Testis (tissue), 5 donors: ENCODE data around the gene CCS. TPM values are rescaled to one million over a fixed set of nuclear protein-coding genes. Genes with fewer than 3 reads are reported as not detected.
"Not testable (repeated sequence)": the region's sequence is repeated elsewhere in the genome, so short reads cannot be mapped to it uniquely, and the experiment has no call there.

Source experiments
- DNase-seq: peaks from one replicate; pipeline ENCODE4 v3.0.0-alpha.2; 2019
- H3K27ac ChIP-seq, 2 donors: fragments of 200-600 bp; sonication (generic); one replicate each; pipeline ENCODE4 v1.5.1; 2019
- H3K27me3 ChIP-seq: fragments of 200-600 bp; sonication (generic); one replicate; pipeline ENCODE4 v1.5.1; 2019
- H3K36me3 ChIP-seq: fragments of 200-600 bp; sonication (generic); one replicate; pipeline ENCODE4 v1.5.1; 2017; ENCODE audit warnings: low read depth; ENCODE audit errors: missing control alignments
- H3K4me1 ChIP-seq: fragments of 200-600 bp; sonication (generic); one replicate; pipeline ENCODE4 v1.5.1; 2019
- H3K4me3 ChIP-seq, 2 donors: fragments of 200-600 bp; sonication (generic); one replicate each; pipeline ENCODE4 v1.5.1; 2017 to 2019
- H3K9me3 ChIP-seq: fragments of 200-600 bp; sonication (generic); one replicate; pipeline ENCODE4 v1.5.1; 2017
- POLR2A ChIP-seq: fragments of 450-650 bp; IDR thresholded peaks from one replicate; pipeline ENCODE4 v1.6.1; 2017; ENCODE audit warnings: antibody characterized with exemption, mild to moderate bottlenecking, moderate library complexity
- WGBS, 2 donors: methylation state at CpG; one replicate each; pipeline ENCODE4 v1.1.5; 2018; 5-methylcytosine and 5-hydroxymethylcytosine counted together
- intact Hi-C: fragments of 100-400 bp; cut with DNase I; formaldehyde crosslinking; loops from one replicate; pipeline ENCODE4 v1.15.1; 2023; ENCODE audit warnings: low total_unique reads
- long read RNA-seq, 2 donors: transcript quantifications; one replicate each; lab custom pipeline, GENCODE V29; 2026
- polyA plus RNA-seq: library from polyadenylated mRNA; stranded (reverse); fragments of 350-450 nt; fragmentation: Illumina TruSeq; extraction: RNeasy Lipid Tissue Mini Kit (QIAGEN cat#74804); gene quantifications from one replicate; pipeline ENCODE4 v1.2.3, GENCODE V29; 2014; ENCODE audit warnings: low read depth, low replicate concordance; ENCODE audit not compliant: insufficient read depth
- total RNA-seq, 2 donors: library from RNA; depleted of rRNA; stranded (reverse); fragments of >200 nt; gene quantifications; one replicate each; pipeline ENCODE4 v1.2.3, GENCODE V29; 2016
- TF ChIP-seq, protein P1 (sequence below), 3 experiments: fragments of 450-650 bp in 2 of 3; fragments of 200-600 bp in 1 of 3; sonication (generic) in 1 of 3; IDR thresholded peaks; one replicate each; pipeline ENCODE4 v1.5.1; 2016 to 2019; ENCODE audit warnings: antibody characterized with exemption in 3 of 3, mild to moderate bottlenecking in 2 of 3, moderate library complexity in 1 of 3

Gene CCS, protein sequence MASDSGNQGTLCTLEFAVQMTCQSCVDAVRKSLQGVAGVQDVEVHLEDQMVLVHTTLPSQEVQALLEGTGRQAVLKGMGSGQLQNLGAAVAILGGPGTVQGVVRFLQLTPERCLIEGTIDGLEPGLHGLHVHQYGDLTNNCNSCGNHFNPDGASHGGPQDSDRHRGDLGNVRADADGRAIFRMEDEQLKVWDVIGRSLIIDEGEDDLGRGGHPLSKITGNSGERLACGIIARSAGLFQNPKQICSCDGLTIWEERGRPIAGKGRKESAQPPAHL
- total RNA-seq: 10 to 100 TPM; 70.7 to 83.2 TPM
- polyA plus RNA-seq: 67.5 TPM
- long read RNA-seq, donor 1, transcript CCS-204 (3 exons, 872 nt): minor isoform, 9 of 64 reads
- long read RNA-seq, donor 1, transcript CCS-205 (7 exons, 1,196 nt): minor isoform, 8 of 64 reads
- long read RNA-seq, donor 1, transcript CCS-208 (8 exons, 1,430 nt): major isoform, 36 of 64 reads
- long read RNA-seq, donor 1, partial matches to known transcripts: 8 of 64 reads
- long read RNA-seq, donor 1, other reads (novel, unspliced or antisense): 0 of 64 reads
- long read RNA-seq, donor 2, transcript CCS-208 (8 exons, 1,430 nt): major isoform, 16 of 18 reads
- long read RNA-seq, donor 2, partial matches to known transcripts: 0 of 18 reads
- long read RNA-seq, donor 2, other reads (novel, unspliced or antisense): 0 of 18 reads

DNA sequence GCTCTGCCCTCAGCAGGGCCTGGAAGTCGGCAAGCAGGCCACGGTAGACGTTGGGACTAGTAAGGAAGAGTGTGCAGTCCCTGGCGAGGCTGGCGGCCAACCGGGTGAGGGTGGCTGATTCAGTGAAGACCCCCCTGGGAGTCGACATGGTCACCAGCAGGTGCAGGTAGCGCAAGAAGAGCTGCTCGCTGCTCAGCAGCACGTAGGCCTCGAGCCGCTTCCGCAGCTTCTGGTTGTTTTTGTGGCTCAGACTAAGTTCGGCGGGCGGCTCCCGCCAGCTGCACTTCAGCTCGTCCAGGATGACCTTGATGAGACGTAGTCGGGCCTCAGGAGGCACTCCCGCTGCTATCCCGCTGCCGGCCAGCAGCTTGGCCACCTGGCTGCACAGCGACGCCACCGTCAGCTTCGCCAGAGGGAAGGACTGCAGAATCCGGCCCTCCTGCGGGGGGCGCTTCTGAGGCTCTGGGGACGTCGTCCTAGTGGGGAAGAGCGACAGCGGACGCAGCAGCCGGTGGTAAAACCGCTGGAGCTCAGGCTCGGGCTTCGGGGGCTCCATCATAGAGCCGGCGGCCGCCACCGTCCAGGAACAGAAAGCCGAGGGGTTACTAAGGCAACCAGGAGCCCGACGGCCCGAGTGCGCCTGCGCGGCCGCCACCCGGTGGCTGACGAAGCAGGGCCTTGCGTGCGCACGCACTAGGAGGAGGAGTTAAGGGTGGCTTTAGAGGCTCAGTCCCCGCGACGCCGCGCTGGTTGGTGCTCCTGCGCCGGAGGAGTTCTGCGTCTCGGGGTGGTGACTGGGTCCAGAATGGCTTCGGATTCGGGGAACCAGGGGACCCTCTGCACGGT is at the start of gene CCS, which contains the start of gene CCDC87:
Gene CCS, plus strand, starts transcription at position 729 of the 846 bp plus-strand sequence. Its CDS starts 77 bp downstream, at position 806.
Gene CCDC87, minus strand, starts transcription at position 607 of the 846 bp plus-strand sequence. Its CDS starts 48 bp downstream, at position 559.
- H3K36me3 ChIP-seq: no peaks in the 10 kb centered on the region
- no peaks in the 10 kb centered on the region for H3K9me3 ChIP-seq
- peak within 1 kb of the TSS; percentile 58 to 71 for H3K4me3 ChIP-seq
- 4 to 9% methylated on average over 25 to 68 of the region's 68 CpGs for WGBS, 2 donors
- no peaks in the 10 kb centered on the region for H3K27me3 ChIP-seq
- peak; percentile 98 for DNase-seq
- TF ChIP-seq, protein P1, sequence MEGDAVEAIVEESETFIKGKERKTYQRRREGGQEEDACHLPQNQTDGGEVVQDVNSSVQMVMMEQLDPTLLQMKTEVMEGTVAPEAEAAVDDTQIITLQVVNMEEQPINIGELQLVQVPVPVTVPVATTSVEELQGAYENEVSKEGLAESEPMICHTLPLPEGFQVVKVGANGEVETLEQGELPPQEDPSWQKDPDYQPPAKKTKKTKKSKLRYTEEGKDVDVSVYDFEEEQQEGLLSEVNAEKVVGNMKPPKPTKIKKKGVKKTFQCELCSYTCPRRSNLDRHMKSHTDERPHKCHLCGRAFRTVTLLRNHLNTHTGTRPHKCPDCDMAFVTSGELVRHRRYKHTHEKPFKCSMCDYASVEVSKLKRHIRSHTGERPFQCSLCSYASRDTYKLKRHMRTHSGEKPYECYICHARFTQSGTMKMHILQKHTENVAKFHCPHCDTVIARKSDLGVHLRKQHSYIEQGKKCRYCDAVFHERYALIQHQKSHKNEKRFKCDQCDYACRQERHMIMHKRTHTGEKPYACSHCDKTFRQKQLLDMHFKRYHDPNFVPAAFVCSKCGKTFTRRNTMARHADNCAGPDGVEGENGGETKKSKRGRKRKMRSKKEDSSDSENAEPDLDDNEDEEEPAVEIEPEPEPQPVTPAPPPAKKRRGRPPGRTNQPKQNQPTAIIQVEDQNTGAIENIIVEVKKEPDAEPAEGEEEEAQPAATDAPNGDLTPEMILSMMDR (IDR thresholded peaks at IDR 0.05): peak; percentile 48 to 81 (median 78)
- TF ChIP-seq POLR2A: peak; percentile 71
- H3K4me1 ChIP-seq: peaks cover 24% of the 10 kb centered on the region
- H3K27ac ChIP-seq: peak within 1 kb of the TSS; percentile 71 to 84
- intact Hi-C loops: no loop called here

DNA sequence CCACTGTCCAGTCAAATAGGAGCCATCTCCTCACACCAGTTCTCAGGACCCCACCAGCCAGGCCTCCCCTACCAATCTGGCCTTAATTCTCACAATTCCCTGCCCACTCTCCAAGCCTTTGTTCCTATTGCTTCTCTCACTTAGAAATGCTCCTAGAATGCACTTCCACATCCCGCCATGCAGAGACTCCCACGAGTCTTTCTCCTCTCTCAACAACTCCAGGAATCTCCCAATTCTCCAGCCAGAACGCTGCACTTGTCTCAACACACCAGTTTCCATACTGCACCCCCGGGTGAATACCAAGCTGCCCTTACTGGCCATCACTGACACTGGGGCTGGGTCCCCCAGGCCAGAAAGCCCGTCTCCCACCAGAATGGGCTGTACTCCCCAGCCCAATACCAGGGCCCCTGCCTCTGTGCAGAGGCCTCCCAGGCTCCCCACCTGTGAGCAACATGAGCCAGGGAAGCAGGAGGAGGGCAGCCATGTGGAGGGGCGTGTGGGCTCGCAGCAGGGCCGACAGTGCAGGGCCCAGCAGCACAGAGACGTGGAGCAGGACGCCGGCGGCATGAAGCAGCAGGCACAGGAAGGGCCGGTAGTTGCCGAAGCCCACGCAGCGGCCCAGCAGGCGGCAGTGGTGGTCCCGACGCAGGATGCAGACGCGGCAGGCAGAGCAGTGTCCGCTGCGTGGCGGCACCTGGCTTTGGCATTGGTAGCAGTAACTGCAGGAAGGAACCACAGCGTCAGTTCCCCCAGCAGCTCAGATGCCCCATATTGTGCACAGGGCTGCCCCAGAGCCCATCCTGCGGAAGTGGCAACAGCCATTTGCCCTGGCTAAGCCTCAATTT is 49.5 kb upstream of the CCS start:
- H3K27ac ChIP-seq: no peak overlapping the region
- no peak overlapping the region for H3K4me3 ChIP-seq
- TF ChIP-seq POLR2A: no peak
- TF ChIP-seq, protein P1 (IDR thresholded peaks at IDR 0.05): peak in 1 of 3 experiments; percentile 7
- H3K27me3 ChIP-seq: no peaks in the 10 kb centered on the region
- no peaks in the 10 kb centered on the region for H3K9me3 ChIP-seq
- no peaks in the 10 kb centered on the region for H3K36me3 ChIP-seq
- H3K4me1 ChIP-seq: peaks cover 18% of the 10 kb centered on the region
- intact Hi-C loops: no loop called here
- peak; percentile 47 for DNase-seq
- WGBS, 2 donors: 48 to 51% methylated on average over 17 to 25 of the region's 26 CpGs

DNA sequence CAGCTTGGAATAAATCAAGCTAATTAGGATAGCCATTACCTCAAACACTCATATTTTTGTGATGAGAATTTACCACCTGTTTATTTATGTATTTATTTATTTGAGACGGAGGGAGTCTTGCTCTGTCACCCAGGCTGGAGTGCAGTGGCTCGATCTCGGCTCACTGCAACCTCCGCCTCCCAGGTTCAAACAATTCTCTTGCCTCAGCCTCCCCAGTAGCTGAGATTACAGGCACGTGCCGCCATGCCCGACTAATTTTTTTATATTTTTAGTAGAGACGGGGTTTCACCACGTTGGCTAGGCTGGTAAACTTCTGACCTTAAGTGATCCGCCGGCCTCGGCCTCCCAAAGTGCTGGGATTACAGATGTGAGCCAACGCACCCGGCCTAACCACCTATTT is 48.0 kb upstream of the CCS start:
- H3K27ac ChIP-seq, DNase-seq, H3K27me3 ChIP-seq, intact Hi-C loops, H3K36me3 ChIP-seq, H3K9me3 ChIP-seq: not testable (repeated sequence)
- H3K4me3 ChIP-seq: peak overlapping the region in 1 of 2 donors; percentile 85
- 60 to 75% methylated on average over 14 of the region's 14 CpGs for WGBS, 2 donors
- peaks cover 18% of the 10 kb centered on the region for H3K4me1 ChIP-seq

DNA sequence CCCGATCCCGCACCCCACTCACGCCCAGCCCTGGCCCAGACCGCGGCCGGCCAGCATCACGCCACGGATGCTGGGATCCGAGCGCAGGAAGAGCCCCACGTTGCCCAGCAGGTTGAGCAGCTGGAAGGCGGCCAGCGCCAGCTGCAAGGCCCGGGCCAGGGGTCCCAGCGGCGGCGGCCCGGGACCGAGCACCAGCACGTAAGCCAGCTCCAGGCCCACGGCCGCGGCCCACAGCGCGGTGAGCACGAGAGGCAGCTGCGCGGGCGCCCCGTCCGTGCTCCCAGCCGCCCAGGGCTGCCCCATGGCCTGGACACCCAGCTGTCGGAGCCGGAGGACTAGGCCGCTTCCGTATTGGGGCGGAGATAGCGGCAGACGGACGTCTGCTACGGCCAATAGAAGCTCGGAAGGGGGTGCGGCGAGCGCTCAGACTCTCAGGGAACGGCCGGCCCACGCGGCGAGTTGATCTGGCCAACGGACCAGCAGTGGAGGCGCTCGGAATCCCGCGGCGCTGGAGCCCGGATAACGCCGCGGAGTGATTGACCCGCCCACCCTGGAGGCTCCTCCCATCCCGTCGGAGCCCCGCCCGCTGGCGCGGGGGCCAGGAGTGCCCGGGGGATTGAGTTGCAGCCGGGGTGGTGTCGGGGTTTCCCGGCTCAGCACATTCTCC is 47.2 kb upstream of the CCS start, which contains the start of gene ZDHHC24:
Gene ZDHHC24, minus strand, starts transcription at position 348 of the 667 bp plus-strand sequence. Its CDS starts 45 bp downstream, at position 303.
- peak within 1 kb of the TSS in 1 of 2 donors; percentile 52 for H3K27ac ChIP-seq
- no peaks in the 10 kb centered on the region for H3K36me3 ChIP-seq
- no peaks in the 10 kb centered on the region for H3K9me3 ChIP-seq
- H3K4me3 ChIP-seq: peak within 1 kb of the TSS; percentile 70 to 85
- WGBS, 2 donors: 0 to 1% methylated on average over 8 to 69 of the region's 71 CpGs
- TF ChIP-seq, protein P1 (IDR thresholded peaks at IDR 0.05): no peak
- TF ChIP-seq POLR2A: no peak
- peaks cover 18% of the 10 kb centered on the region for H3K4me1 ChIP-seq
- no peaks in the 10 kb centered on the region for H3K27me3 ChIP-seq
- DNase-seq: peak; percentile 98
- intact Hi-C loops: no loop called here
